ENCODE measurements around the gene FLT3LG. TPM values are rescaled to one million over a fixed set of nuclear protein-coding genes. Genes with fewer than 3 reads are reported as not detected.

Gene FLT3LG
- total and polyA plus RNA-seq, 9 of the 15 experiments (the other 6 are each of a cell fraction or from before 2014, with no cell fraction given), result 0.31 to 6.4 (median 1.1) TPM

DNA sequence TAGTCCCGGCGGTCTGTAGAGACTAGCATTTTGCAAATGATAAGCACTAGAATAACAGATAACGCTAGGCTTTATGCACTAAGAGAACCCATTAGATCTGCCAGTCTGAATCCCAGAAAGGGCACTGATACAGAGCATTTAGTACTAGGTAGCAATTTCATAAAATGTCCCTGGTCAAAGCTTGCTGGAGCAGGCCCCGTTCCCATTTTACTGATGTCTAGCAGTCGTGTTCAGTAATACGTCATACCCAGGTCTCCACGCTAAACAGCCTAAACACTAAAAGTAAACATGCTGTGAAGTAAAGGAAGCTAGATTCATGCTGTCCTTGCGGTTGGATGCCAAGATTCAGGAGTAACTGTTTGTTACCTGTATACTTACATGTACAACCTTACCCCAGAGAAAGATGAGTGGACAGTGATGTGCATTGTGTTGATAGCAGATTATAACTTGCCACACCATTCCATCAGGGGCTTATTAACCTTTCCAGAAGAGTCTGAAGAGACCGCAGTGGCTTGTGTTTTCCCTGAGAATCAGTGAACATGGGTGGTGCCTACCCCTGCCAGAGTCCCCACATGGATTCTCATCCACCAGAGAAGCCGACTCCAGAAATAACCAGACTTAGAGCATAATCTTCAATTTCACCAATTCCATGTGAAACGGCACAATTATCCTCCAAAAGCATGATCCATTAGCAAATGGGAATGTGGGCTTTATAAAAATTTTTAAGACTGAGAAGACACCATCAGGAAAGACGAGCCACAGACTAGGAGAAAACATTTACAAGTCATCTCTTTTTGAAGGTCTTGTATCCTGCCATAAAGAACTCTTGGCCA lies 18.8 kb downstream of the FLT3LG start (continued):
- TF ChIP-seq, protein P1, sequence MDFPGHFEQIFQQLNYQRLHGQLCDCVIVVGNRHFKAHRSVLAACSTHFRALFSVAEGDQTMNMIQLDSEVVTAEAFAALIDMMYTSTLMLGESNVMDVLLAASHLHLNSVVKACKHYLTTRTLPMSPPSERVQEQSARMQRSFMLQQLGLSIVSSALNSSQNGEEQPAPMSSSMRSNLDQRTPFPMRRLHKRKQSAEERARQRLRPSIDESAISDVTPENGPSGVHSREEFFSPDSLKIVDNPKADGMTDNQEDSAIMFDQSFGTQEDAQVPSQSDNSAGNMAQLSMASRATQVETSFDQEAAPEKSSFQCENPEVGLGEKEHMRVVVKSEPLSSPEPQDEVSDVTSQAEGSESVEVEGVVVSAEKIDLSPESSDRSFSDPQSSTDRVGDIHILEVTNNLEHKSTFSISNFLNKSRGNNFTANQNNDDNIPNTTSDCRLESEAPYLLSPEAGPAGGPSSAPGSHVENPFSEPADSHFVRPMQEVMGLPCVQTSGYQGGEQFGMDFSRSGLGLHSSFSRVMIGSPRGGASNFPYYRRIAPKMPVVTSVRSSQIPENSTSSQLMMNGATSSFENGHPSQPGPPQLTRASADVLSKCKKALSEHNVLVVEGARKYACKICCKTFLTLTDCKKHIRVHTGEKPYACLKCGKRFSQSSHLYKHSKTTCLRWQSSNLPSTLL (IDR thresholded peaks at IDR 0.05), result no peak

DNA sequence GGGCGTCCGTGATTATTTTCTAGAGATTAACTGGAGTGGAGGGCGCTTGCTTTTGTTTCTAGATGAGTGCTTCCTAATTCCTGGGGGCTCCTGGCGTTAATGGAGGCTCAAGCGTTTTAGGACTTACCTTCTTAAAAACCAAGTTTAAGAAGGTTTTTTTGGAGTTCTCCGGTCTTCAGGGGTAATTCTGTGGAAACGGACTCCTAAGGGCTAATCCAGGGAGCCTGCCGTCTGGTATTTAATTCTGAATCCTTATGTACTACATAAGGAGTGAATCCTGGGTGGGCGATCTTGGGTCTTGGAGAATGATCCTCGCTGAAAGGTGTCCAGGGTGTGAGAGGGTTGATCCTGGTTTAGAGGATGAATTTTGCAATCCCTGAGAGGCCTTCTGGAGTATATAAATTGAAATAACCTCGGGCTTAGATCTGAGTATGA lies 22.6 kb downstream of the FLT3LG start:
- in situ Hi-C loops (cut with MboI), result loop anchor here (10.0 kb wide), 1 partner anchor 378 kb away; the partner anchor contains the start of genes AKT1S1 and TBC1D17
- peak; percentile 77; the same call in 1 of the 2 replicates for TF ChIP-seq GABPA (tag; conservative IDR thresholded peaks at IDR 0.05; ENCODE audit: low read depth)
- TF ChIP-seq LEF1 (IDR thresholded peaks at IDR 0.05), result 0 out of 2 replicates have a peak, but pooled peaks have one; percentile 13
- TF ChIP-seq ARNT (IDR thresholded peaks at IDR 0.05), result peak in 1 of 2 experiments; percentile 65; a peak in 1 of 4 replicates
- TF ChIP-seq, protein P2, sequence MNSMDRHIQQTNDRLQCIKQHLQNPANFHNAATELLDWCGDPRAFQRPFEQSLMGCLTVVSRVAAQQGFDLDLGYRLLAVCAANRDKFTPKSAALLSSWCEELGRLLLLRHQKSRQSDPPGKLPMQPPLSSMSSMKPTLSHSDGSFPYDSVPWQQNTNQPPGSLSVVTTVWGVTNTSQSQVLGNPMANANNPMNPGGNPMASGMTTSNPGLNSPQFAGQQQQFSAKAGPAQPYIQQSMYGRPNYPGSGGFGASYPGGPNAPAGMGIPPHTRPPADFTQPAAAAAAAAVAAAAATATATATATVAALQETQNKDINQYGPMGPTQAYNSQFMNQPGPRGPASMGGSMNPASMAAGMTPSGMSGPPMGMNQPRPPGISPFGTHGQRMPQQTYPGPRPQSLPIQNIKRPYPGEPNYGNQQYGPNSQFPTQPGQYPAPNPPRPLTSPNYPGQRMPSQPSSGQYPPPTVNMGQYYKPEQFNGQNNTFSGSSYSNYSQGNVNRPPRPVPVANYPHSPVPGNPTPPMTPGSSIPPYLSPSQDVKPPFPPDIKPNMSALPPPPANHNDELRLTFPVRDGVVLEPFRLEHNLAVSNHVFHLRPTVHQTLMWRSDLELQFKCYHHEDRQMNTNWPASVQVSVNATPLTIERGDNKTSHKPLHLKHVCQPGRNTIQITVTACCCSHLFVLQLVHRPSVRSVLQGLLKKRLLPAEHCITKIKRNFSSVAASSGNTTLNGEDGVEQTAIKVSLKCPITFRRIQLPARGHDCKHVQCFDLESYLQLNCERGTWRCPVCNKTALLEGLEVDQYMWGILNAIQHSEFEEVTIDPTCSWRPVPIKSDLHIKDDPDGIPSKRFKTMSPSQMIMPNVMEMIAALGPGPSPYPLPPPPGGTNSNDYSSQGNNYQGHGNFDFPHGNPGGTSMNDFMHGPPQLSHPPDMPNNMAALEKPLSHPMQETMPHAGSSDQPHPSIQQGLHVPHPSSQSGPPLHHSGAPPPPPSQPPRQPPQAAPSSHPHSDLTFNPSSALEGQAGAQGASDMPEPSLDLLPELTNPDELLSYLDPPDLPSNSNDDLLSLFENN (IDR thresholded peaks at IDR 0.05; ENCODE audit: low read depth in 2 of 2, low read length in 2 of 2), result 0 out of 4 replicates have a peak, but pooled peaks of 1 of the 2 experiments have one; percentile 22
- peak; percentile 46; the same call in 1 of the 2 replicates for TF ChIP-seq BRD4 (IDR thresholded peaks at IDR 0.05)
- peak; percentile 97 for TF ChIP-seq CHD1 (IDR thresholded peaks at IDR 0.05; ENCODE audit: low read length)
- TF ChIP-seq, protein P3, sequence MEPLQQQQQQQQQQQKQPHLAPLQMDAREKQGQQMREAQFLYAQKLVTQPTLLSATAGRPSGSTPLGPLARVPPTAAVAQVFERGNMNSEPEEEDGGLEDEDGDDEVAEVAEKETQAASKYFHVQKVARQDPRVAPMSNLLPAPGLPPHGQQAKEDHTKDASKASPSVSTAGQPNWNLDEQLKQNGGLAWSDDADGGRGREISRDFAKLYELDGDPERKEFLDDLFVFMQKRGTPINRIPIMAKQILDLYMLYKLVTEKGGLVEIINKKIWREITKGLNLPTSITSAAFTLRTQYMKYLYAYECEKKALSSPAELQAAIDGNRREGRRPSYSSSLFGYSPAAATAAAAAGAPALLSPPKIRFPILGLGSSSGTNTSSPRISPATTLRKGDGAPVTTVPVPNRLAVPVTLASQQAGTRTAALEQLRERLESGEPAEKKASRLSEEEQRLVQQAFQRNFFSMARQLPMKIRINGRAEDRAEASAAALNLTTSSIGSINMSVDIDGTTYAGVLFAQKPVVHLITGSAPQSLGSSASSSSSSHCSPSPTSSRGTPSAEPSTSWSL (CRISPR knock-in tag; IDR thresholded peaks at IDR 0.05; ENCODE audit: borderline replicate concordance), result no peak
- TF ChIP-seq, protein P4, sequence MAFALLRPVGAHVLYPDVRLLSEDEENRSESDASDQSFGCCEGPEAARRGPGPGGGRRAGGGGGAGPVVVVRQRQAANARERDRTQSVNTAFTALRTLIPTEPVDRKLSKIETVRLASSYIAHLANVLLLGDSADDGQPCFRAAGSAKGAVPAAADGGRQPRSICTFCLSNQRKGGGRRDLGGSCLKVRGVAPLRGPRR (CRISPR knock-in tag; IDR thresholded peaks at IDR 0.05), result no peak
- TF ChIP-seq GTF2A2 (tag; IDR thresholded peaks at IDR 0.05), result peak; percentile 51; the same call in 1 of the 2 replicates

More for the DNA sequence above, 22.6 kb downstream of the FLT3LG start:
- Histone ChIP-seq H3K4me2 (ENCODE audit: insufficient read depth, low read length) (peak overlapping the region; percentile 97), H3K9me1 (ENCODE audit: control insufficient read depth, insufficient read depth, low read length) (peaks cover 7% of the 10 kb centered on the region), H3K79me2 (ENCODE audit: control insufficient read depth, insufficient read depth, low read length) (peaks cover 35% of the 10 kb centered on the region), H3K36me3 (ENCODE audit: control insufficient read depth, insufficient read depth, low read length) (peaks cover 50% of the 10 kb centered on the region), H3K27ac (ENCODE audit: extremely low read depth, low read depth, low read length) (peak overlapping the region; percentile 94), H3K4me3 (peak overlapping the region; percentile 89), H3K27me3 (ENCODE audit: control insufficient read depth in 2 of 2, insufficient read depth in 2 of 2, low read length in 2 of 2) (no peaks in the 10 kb centered on the region), H3K4me1 (replicated peaks in 1 of 2; ENCODE audit: control insufficient read depth in 2 of 2, insufficient read depth in 2 of 2, low read length in 2 of 2) (peaks cover 33 to 42% of the 10 kb centered on the region in 2 experiments; a peak in 4 of 5 replicates), H3K9me3 (replicated peaks; ENCODE audit: control insufficient read depth, insufficient read depth, low read depth, low read length) (no peaks in the 10 kb centered on the region), H2AFZ (ENCODE audit: low read depth, low read length) (0 out of 2 replicates have a peak overlapping the region, but pooled peaks have one; percentile 1), H3K9ac (ENCODE audit: insufficient read depth in 1 of 2, low read depth in 2 of 2, low read length in 2 of 2) (peak overlapping the region; percentile 96 to 99), H4K20me1 (replicated peaks; ENCODE audit: control insufficient read depth, insufficient read depth, low read length) (peaks cover 32% of the 10 kb centered on the region)
- ChIA-PET CTCF (ENCODE audit: low intra/inter-chr PET ratio) (interaction anchor here (1.1 kb wide), 1 partner anchor 73 kb away, joined by 3 read pairs; no protein-coding TSS in a partner anchor), POLR2A (interaction anchor here (0.6 to 2.7 kb wide), 14 partner anchors 9 to 221 kb away, joined by 3 to 20 read pairs (median 6); partner anchors contain the start of genes NOSIP, PRMT1, RCN3 and RPL13A)
- DNase-seq (ENCODE audit: extremely low read depth in 1 of 4, low spot score in 3 of 4) (no peak), FAIRE-seq (no peak), ATAC-seq (no peak)
- BruUV-seq (replicated peaks), result TSS peak; percentile 43
- WGBS (ENCODE audit: insufficient coverage, low coverage, missing lambda C conversion rate), result 0% methylated on average over 9 of the region's 11 CpGs
- intact Hi-C loops (cut with micrococcal nuclease), result loop anchor here (1.0 kb wide), 1 partner anchor 270 kb away; no protein-coding TSS in a partner anchor
